Stromal cell of bone marrow (primary cell): ENCODE data around the gene PRKN.
A peak's percentile ranks its signal among the peaks of the same experiment; 100 is the strongest.

Experiments used
- DNase-seq: peaks from one replicate; pipeline ENCODE4 v3.0.0-alpha.2; 2012; ENCODE audit warnings: low read depth

The PRKN gene

GRCh38 chr6:162727322-162728182 is at the start of gene PRKN, which contains the start of gene PACRG:
TSS of gene PRKN (minus strand) at chr6:162727766.
TSS of gene PACRG (plus strand) at chr6:162727974.
- peak; percentile 95 for DNase-seq

- DNase-seq: no peak
Observed at GRCh38 chr6:162777091-162777490, 49.5 kb upstream of the PRKN start.

GRCh38 chr6:162773996-162774395 is 46.4 kb upstream of the PRKN start:
- no peak for DNase-seq

- no peak for DNase-seq
Observed at GRCh38 chr6:162772466-162772865, 44.9 kb upstream of the PRKN start.

- DNase-seq: no peak
Observed at GRCh38 chr6:162770955-162771354, 43.4 kb upstream of the PRKN start.

GRCh38 chr6:162770136-162770535 is 42.6 kb upstream of the PRKN start:
- DNase-seq: no peak

GRCh38 chr6:162753775-162754174 is 26.2 kb upstream of the PRKN start:
- no peak for DNase-seq

GRCh38 chr6:162751211-162751859 is 23.8 kb upstream of the PRKN start:
- DNase-seq: no peak

GRCh38 chr6:162750776-162751175 is 23.2 kb upstream of the PRKN start:
- DNase-seq: no peak

- no peak for DNase-seq
Observed at GRCh38 chr6:162736961-162737360, 9.4 kb upstream of the PRKN start.

GRCh38 chr6:162733489-162733888 is 5.9 kb upstream of the PRKN start:
- DNase-seq: no peak

- DNase-seq: no peak
Observed at GRCh38 chr6:162730502-162730901, 2.9 kb upstream of the PRKN start.

GRCh38 chr6:162728706-162729105 is 1.1 kb upstream of the PRKN start:
- DNase-seq: no peak

- no peak for DNase-seq
Observed at GRCh38 chr6:162728197-162728596, 631 bp upstream of the PRKN start.

GRCh38 chr6:162726947-162727321 is 632 bp downstream of the PRKN start:
- no peak for DNase-seq

GRCh38 chr6:162722633-162723032 is 4.9 kb downstream of the PRKN start:
- DNase-seq: no peak

- DNase-seq: no peak
Observed at GRCh38 chr6:162722226-162722625, 5.3 kb downstream of the PRKN start.

GRCh38 chr6:162721404-162721687 is 6.2 kb downstream of the PRKN start:
- no peak for DNase-seq

GRCh38 chr6:162719528-162719927 is 8.0 kb downstream of the PRKN start:
- no peak for DNase-seq

- no peak for DNase-seq
Observed at GRCh38 chr6:162715601-162716000, 12.0 kb downstream of the PRKN start.

GRCh38 chr6:162713974-162714780 is 13.4 kb downstream of the PRKN start:
- DNase-seq: no peak

- no peak for DNase-seq
Observed at GRCh38 chr6:162712694-162713093, 14.9 kb downstream of the PRKN start.

GRCh38 chr6:162711376-162711775 is 16.2 kb downstream of the PRKN start:
- DNase-seq: no peak
